Stimulated activated naive CD4-positive, alpha-beta T cell treated with Interleukin-2 at 50 U/mL for 16 hours (primary cell): Measurements from ENCODE around the gene DGKQ.

Source experiments
- DNase-seq: peaks from one replicate; lab custom pipeline; 2025; lab: John Stamatoyannopoulos, UW

Gene DGKQ, protein sequence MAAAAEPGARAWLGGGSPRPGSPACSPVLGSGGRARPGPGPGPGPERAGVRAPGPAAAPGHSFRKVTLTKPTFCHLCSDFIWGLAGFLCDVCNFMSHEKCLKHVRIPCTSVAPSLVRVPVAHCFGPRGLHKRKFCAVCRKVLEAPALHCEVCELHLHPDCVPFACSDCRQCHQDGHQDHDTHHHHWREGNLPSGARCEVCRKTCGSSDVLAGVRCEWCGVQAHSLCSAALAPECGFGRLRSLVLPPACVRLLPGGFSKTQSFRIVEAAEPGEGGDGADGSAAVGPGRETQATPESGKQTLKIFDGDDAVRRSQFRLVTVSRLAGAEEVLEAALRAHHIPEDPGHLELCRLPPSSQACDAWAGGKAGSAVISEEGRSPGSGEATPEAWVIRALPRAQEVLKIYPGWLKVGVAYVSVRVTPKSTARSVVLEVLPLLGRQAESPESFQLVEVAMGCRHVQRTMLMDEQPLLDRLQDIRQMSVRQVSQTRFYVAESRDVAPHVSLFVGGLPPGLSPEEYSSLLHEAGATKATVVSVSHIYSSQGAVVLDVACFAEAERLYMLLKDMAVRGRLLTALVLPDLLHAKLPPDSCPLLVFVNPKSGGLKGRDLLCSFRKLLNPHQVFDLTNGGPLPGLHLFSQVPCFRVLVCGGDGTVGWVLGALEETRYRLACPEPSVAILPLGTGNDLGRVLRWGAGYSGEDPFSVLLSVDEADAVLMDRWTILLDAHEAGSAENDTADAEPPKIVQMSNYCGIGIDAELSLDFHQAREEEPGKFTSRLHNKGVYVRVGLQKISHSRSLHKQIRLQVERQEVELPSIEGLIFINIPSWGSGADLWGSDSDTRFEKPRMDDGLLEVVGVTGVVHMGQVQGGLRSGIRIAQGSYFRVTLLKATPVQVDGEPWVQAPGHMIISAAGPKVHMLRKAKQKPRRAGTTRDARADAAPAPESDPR

DNA sequence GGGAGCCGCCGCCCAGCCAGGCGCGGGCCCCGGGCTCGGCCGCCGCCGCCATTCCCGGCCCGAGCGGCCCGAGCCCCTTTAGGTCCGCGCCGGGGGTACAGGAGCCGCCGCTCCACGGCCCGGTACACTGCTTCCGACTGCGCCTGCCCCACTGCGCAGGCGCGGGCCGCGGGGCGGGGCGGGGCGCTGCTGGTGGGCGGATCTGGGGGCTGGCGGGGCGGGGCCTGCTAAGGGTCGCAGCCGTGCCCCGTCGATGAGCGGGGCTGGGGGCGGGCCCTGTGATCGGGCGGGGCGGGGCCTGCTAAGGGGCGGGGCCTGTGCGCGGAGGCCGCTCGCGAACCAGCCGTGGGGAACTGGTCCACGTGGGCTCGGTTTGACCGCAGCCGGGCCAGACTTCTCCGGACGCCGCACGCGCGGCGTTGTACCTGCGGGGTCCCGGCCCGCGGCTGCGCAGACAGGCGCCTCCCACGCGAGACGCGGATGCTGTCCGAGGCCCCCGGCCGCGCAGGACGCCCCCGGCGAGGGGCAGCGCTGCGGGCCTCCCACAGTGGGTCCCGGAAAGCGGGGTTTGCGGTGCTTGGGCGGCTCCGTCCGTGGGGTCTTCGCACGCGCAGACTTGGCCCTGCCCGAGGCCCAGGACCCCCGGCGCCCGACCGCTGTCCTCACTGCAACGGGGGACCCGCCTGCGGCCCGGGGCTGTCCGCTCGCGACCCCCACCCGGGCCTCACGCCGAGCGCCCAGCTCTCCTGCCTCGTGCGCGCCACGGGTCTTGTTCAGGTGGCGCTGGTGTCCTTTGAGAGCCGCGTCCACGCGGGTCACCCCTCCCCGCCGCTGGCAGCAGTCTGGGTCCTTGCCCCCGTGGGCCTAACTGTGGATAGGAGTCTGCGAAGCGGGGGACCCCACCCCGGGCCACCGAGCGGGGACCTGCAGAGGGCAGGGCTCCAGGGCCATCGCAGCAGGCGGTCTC lies at the start of gene DGKQ:
TSS of gene DGKQ (minus strand) at position 139 of the 967 bp plus-strand sequence. CDS start at position 52, 87 bp downstream.
- peak; percentile 79 for DNase-seq

DNA sequence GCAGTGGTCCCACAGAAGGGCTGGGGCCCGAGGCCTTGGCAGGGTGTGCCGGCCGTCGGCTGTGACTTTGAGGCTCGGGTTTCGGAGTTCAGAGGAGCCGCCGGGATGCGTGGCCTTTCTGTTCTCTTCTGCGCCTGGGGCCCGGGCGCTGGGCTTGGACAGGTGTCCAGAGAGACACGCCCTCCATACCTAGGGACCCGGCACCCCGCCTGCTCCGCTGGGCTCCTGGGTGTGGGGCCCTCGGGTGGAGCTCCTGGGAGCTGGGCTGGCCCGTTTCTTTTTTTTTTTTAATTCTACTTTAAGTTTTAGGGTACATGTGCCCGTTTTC lies 49.3 kb upstream of the DGKQ start:
- no peak for DNase-seq

GRCh38 chr4:1022051-1022738 lies 48.8 kb upstream of the DGKQ start:
- no peak for DNase-seq

- DNase-seq, result no peak
Measured at GRCh38 chr4:1021386-1022050, 48.1 kb upstream of the DGKQ start.

DNA sequence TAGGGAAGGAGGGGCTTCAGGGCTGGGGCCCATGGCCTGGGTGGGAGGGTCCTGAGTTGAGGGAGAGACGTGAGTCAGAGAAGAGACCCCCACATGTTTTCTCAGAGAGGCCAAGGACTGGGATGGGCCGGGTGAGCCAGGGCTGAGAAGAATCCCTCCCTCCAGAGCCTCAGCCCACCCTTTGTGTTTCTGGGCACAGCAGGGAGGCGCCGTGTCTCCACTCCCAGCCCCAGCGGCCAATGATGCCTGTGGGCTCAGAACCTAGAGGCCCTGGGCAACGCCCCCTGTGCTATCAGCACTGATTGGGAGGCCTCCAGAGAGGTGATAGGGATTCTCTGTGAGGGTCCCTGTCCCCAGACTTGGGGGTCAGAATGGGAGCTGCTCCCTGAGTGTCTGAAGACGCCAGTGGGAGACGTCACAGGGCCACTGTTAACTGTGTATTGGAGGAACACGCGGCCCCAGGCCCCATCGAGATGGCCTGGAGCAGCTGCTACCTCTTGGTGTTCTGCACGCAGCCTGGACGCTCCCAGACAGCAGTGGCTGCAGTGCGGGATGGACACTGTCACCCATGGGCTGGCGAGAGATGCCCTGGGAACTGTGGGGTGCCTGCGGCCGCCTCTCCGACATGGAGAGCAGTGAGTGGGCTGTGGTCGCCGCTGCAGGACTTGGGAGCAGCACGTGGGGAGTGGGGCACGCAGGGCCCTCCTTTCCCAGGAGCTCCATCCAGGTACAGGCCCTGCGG lies 46.5 kb upstream of the DGKQ start:
- no peak for DNase-seq

DNA sequence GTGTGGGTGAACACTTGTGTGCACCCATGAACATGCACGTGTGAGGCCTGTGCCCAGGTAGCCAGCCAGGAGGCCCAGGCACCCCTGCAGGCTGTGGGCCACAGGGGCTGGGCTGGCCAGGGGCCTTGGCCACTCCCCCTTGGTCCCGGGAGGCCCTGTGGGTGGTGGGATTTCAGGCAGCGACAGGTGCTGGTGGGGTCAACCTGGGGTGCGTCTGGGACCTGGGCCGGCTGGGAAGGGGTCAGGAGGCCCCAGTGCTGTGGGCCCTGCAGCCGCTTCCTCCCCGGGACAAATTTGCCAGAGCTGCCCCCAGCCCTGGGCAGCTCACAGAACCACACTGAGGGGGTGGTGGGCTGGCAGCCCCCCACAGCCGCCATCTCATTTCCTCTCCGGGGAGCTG lies 46.0 kb upstream of the DGKQ start:
- no peak for DNase-seq

- no peak for DNase-seq
Measured at GRCh38 chr4:1018147-1019020, 45.0 kb upstream of the DGKQ start.

GRCh38 chr4:1017706-1018105 lies 44.3 kb upstream of the DGKQ start:
- no peak for DNase-seq

GRCh38 chr4:1017211-1017610 lies 43.8 kb upstream of the DGKQ start:
- no peak for DNase-seq

- no peak for DNase-seq
Measured at GRCh38 chr4:1015746-1016145, 42.4 kb upstream of the DGKQ start.

DNA sequence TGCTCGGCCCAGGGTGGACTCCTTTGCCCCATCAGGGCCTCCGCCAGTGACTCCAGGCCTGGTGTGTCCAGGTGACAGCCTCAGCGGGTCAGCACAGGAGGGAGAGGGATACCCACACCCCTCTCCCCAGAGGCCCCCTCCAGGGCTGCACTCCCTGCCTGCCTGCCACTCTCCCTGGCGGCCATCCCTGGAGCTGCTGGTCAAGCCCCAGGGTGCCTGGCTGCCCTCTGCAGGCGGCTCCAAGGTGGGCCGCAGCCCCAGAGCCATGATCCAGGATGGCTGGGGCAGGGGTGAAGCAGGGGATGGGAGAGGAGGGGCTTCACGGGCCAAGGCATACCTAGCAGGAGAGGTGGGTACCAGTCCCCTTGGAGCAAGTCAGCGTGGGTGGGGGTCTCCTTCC lies 41.8 kb upstream of the DGKQ start:
- DNase-seq, result no peak

GRCh38 chr4:1014291-1015167 lies 41.2 kb upstream of the DGKQ start:
- DNase-seq, result no peak

DNA sequence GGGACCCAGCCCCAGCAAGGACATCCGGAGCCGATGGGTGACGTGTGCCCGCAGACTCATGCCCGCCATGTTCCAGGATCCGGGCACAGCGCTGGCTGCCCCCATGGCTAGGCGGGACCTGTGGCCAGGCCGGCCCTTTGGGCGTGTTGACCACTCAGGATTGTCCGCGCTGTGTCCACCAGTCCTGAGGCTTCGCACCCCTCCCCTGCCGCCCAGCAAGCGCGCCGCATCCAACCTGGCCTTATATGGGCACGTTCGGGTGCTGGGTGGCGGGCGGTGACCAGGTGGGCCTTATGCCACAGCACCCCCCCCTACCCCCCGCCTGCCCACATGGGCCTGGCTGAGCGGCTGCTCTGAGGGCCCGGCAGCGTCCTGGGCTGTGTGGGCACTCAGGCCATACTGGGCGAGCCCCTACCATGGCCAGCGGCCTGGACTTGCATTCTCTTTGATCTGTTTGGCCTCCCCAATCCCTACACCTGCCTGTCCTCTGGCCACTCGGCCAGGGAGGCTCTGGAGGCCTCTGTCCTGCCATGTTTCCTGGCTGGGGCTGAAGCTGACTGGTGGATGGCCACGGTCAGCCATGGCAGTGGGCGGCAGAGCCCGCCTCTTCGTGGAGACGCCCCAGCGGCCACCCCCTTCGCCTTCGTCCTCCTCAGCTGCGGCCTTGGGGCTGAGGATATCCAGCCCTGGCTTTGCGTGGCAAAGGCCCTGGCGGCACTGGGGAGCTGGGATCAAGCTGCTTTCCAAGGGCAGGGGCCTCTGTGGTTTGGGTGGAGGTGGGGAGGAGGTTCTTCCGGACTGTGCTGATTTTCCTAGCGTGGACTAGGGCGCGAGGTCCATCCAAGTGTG lies 40.1 kb upstream of the DGKQ start:
- DNase-seq, result no peak

DNA sequence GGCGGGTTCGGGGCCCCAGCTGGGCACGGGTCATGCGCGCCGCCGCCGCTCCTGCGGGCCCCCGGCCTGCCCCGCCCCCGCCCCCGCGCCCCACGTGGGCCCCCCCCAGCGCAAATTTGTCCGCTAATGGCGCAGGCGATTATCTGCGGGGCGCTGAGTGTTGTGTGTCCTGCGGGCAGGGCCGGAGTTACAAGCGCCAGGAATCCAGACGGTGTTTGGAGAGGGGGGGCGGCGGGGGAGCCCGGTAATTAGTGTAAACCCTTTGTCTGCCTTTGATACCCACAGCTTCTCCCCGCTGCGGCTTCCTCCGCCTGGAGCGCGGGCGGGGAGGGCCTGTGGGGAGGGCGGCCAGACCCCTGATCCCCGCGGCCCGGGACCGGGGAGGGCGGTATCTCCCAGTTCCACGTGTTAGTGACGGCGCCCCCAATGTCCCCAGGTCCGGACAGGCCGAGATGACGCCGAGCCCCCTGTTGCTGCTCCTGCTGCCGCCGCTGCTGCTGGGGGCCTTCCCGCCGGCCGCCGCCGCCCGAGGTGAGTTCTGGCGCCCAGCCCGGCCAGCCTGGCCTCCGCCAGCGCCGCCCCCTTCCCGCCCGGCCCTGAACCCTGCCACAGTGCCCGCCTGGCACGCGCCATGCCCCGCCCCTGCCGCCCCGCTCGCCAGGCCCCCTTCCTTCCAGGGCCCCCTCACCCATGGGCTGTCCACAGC lies 38.8 kb upstream of the DGKQ start:
- DNase-seq, result peak; percentile 22

DNA sequence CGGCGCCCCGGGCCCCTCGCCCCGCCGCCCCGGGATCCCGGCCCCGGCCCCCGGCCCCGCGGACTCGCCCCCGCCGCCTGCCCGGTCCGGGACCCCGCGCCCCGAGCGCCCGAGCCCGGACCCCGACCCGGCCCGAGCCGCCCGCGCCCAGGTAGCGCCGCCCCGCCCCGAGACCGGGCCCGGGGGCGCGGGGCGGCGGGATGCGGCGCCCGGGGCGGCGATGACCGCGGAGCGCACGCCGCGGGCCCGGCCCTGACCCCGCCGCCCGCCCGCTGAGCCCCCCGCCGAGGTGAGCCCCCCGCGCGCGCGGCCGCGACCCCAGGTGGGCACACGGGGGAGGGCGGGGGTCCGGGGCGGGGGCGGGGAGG lies 38.3 kb upstream of the DGKQ start:
- no peak for DNase-seq

GRCh38 chr4:1011022-1011665 lies 37.8 kb upstream of the DGKQ start, which contains the start of gene FGFRL1:
TSS of gene FGFRL1 (plus strand) at chr4:1011626. CDS start at chr4:1012486, 860 bp downstream.
- DNase-seq, result peak; percentile 90
